GM06990 (cell line): ENCODE results near the gene ABHD12.

Experiments
- DNase-seq: peaks from one replicate; pipeline ENCODE4 v3.0.0-alpha.2; 2011; ENCODE audit not compliant: insufficient read length; ENCODE audit errors: extremely low read depth
- H3K27me3 ChIP-seq: replicated peaks from 2 replicates; pipeline ENCODE4 v1.6.0; 2011; ENCODE audit warnings: low read length; ENCODE audit not compliant: control insufficient read depth, insufficient read depth
- H3K36me3 ChIP-seq: 2 replicates; pipeline ENCODE4 v1.5.1; 2011; ENCODE audit warnings: low read length; ENCODE audit not compliant: control insufficient read depth, insufficient read depth
- H3K4me3 ChIP-seq: replicated peaks from 2 replicates; pipeline ENCODE4 v1.5.1; 2011; ENCODE audit warnings: low read depth, mild to moderate bottlenecking, control low read depth, low read length
- TF ChIP-seq, protein P1 (sequence below): IDR thresholded peaks from 2 replicates; pipeline ENCODE4 v1.5.1; 2011; ENCODE audit warnings: low read length, control low read depth, mild to moderate bottlenecking, inconsistent platforms; ENCODE audit not compliant: insufficient read depth, poor library complexity, severe bottlenecking

The ABHD12 gene

DNA sequence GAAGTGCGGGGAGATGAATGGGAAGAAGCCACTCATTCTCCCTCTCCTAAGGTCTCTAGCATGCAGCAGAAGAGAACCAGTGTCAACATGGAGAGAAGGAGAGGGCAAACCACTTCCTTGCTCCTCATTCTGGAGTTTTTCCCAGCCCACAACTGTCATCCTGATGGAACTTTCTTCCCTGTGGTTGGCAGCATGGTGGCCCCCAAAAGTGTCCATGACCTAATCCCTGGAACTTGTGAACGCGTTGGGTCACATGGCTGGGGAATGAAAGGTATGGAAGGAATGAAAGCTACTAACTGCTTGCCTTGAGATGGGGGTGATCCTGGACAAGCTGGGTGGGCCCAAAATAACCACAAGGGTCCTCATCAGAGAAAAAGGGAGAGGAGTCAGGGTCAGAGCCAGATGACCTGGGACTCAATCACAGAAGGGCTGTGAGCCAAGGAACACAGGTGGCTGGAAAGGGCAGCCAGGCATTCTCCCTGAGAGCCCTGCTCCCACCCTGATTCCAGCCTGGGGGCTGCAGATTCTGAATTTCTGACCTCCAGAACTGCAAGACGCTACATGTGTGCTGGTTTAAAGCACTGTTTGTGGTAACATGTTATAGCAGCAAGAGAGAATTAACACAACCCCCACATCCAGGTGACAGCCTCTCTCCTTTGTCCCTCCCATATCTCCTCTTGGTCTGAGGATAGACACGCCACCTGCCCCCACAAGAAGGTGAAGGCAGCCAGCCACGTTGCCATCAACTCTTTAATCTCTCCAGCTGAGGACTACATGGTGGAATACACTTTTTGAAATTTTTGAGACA, 79.5 kb downstream of the ABHD12 start:
- Histone ChIP-seq H3K27me3 (no peaks in the 10 kb centered on the region), H3K4me3 (peak overlapping the region; percentile 6; the same call in 1 of the 2 replicates), H3K36me3 (peaks cover 4% of the 10 kb centered on the region)
- DNase-seq, result no peak
- TF ChIP-seq, protein P1, sequence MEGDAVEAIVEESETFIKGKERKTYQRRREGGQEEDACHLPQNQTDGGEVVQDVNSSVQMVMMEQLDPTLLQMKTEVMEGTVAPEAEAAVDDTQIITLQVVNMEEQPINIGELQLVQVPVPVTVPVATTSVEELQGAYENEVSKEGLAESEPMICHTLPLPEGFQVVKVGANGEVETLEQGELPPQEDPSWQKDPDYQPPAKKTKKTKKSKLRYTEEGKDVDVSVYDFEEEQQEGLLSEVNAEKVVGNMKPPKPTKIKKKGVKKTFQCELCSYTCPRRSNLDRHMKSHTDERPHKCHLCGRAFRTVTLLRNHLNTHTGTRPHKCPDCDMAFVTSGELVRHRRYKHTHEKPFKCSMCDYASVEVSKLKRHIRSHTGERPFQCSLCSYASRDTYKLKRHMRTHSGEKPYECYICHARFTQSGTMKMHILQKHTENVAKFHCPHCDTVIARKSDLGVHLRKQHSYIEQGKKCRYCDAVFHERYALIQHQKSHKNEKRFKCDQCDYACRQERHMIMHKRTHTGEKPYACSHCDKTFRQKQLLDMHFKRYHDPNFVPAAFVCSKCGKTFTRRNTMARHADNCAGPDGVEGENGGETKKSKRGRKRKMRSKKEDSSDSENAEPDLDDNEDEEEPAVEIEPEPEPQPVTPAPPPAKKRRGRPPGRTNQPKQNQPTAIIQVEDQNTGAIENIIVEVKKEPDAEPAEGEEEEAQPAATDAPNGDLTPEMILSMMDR, result no peak

DNA sequence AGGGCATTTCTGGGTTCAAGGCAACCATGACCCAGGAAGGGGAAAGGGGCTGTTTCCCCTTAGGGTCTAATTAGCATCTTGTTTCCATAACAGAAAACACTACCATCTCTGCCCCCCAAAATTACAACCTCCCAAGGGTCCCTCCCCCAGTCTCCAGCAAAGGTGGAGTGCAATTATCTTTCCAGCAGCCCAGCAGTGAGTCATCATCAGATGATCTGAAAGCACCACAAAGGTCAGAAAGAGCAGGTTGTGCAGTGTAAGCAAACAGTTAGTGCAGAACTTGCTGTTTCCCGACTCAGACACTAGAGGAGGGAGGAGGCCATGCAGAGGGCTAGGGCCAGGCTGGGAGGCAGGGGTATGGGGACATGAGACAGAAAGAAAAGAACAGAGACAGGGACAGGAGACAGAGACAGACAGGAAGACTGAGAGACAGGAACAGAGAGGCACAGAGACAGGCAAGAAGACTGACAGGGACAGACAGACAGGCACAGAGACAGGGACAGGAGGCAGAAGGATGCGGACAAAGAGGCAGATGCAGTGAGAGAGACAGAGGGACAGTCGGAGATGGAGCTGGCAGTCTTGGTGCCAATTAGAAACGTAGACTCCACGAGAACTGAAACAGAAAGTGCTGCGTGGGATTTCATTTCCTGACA, 80.2 kb downstream of the ABHD12 start:
- DNase-seq, result no peak

DNA sequence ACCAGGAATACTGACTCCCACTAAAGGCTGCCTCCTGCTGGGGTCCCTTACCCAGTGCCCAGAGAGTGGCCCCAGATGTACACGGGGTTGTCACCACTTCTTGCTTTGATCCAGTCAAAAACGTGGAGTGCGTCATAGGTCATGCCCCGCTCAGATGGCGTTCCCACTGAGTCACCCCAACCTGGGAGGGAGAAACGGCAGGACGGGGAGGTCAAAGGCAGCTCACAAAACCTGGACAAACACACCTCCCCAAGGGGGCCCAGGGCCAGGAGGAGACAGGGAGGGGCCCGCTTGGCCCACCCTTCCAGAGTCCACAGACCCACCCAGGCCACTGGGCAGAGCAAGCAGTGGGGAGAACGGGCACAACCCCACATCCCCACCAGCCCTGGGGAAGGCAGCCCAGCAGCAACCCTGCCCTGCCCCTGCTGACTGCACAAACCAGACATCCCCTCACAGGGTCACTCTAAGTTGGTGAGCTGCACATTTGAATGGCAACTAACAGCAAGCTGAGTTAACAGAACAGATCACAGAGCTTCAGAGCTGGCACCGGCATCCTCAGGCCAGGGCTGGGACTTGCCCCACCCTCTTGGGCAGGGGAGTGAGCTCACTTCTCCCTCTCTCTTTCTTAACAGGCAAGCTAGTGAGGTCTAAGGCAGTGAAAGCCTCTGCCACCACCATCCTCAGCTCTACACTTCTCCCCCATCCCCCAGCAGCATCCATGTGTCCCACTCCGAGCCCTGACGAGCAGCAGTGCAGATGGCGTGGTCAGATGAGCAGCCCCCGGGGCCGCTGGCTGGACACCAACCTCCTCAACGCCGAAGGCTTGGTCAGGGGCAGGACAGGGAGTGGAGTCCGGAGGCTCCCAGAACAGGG, 81.0 kb downstream of the ABHD12 start:
- Histone ChIP-seq H3K4me3 (no peak overlapping the region), H3K27me3 (no peaks in the 10 kb centered on the region), H3K36me3 (peaks cover 3% of the 10 kb centered on the region)
- TF ChIP-seq, protein P1, result no peak
- no peak for DNase-seq

More for the DNA sequence above, 80.2 kb downstream of the ABHD12 start:
- peaks cover 3% of the 10 kb centered on the region for H3K36me3 ChIP-seq
- H3K27me3 ChIP-seq, result no peaks in the 10 kb centered on the region
- TF ChIP-seq, protein P1, result peak; percentile 87
- H3K4me3 ChIP-seq, result peak overlapping the region; percentile 6; the same call in 1 of the 2 replicates

DNA sequence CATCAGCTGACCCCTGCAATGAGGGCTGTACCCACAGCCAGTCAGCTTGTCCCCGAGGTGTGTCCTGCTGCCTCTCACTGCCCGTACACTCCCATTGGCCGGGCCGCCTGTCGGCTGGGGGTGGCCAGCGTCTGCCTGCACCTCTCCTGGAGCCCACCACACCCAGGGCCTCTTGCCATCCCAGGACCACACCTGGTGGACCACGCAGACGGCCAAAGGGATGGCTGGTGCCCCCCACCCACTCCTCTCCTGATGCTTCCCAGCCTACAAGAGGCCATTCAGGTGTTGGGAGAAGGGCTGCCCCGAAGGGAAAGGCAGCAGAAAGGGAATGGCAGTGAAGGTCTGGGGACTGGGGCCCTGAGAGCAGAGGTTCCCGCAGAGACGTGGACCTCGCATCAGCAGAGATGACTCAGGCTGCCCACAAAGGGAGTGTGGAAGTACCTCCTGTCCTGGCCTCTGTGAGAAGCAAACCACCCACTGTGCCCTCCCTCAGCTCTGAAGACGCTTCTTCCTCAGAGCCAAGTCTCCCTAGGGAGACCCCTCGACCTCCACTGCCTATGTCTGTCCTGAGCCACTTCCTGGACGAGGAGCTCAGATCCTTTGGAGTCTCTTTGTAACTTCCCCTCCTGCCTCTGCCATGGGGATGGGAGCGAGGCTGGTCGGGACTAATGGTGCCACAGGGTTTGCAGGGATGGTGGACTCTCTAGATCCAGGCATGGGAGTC, 81.8 kb downstream of the ABHD12 start:
- TF ChIP-seq, protein P1, result no peak
- peaks cover 3% of the 10 kb centered on the region for H3K36me3 ChIP-seq
- no peak overlapping the region for H3K4me3 ChIP-seq
- no peaks in the 10 kb centered on the region for H3K27me3 ChIP-seq
- no peak for DNase-seq

DNA sequence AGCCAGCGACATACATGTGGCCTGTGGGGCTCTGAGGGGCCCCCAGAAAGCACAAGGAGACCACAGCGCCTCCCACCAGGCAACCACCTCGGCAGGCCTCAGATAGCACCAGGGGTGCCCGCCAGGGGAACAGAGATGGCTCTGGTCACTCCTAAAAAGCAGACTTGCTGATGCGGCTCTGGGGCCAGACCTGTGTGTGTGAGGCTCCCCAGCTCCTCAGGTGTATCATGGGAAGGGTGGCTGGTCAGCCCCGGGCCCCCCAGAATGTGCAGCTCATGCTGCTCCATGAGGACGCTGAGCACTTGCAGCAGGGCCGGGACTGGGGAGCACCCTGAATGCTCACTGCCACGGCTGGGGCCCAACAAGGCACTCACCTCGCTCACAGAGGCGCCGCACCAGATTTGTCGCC, 82.5 kb downstream of the ABHD12 start:
- Histone ChIP-seq H3K36me3 (peaks cover 6% of the 10 kb centered on the region), H3K27me3 (no peaks in the 10 kb centered on the region), H3K4me3 (no peak overlapping the region)
- TF ChIP-seq, protein P1, result no peak
- DNase-seq, result no peak
